Adrenal gland (tissue), 5 donors: ENCODE measurements around the gene TMEM38A.

Experiments used
- POLR2A ChIP-seq, 2 donors: fragments of 450-650 bp; IDR thresholded peaks; one replicate each; pipeline ENCODE4 v1.6.1; 2017; ENCODE audit warnings: antibody characterized with exemption in 2 of 2, mild to moderate bottlenecking in 2 of 2, moderate library complexity in 1 of 2
- TF ChIP-seq, protein P1 (sequence below), 6 experiments: fragments of 450-650 bp in 4 of 6; fragments of 200-600 bp in 2 of 6; sonication (generic) in 1 of 6; IDR thresholded peaks; 1 replicate in 5 of 6; 2 replicates in 1 of 6; pipeline versions ENCODE4 v1.5.1 to v1.8.0; 2016 to 2021; ENCODE audit warnings: antibody characterized with exemption in 6 of 6, mild to moderate bottlenecking in 2 of 6, moderate library complexity in 1 of 6
- donor health status: DM: no; HTN: no; CAD: no.

DNA sequence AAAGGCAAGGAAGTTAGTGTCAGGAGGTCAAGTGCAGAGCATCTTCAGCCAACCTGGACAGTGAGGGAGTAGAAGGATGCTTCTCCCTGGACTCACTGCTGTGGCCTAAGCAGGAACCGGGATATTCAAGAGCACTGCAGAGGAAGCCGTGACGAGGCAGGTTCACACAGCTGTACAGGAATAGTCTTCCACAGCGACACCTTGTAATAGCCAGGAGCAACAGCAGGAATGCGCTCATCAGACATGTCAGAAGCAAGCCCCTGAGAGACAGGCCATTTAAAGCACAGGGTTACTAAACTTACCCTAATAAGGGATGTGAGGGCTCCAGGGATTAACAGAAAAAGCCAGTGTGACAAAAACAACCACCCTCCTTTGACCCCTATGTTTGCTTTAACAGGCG, 29.5 kb upstream of the TMEM38A start:
- TF ChIP-seq POLR2A (IDR thresholded peaks at IDR 0.05): no peak
- TF ChIP-seq, protein P1, sequence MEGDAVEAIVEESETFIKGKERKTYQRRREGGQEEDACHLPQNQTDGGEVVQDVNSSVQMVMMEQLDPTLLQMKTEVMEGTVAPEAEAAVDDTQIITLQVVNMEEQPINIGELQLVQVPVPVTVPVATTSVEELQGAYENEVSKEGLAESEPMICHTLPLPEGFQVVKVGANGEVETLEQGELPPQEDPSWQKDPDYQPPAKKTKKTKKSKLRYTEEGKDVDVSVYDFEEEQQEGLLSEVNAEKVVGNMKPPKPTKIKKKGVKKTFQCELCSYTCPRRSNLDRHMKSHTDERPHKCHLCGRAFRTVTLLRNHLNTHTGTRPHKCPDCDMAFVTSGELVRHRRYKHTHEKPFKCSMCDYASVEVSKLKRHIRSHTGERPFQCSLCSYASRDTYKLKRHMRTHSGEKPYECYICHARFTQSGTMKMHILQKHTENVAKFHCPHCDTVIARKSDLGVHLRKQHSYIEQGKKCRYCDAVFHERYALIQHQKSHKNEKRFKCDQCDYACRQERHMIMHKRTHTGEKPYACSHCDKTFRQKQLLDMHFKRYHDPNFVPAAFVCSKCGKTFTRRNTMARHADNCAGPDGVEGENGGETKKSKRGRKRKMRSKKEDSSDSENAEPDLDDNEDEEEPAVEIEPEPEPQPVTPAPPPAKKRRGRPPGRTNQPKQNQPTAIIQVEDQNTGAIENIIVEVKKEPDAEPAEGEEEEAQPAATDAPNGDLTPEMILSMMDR (IDR thresholded peaks at IDR 0.05): no peak
